Kidney epithelial cell (primary cell): ENCODE measurements around the gene CGRRF1. TPM values are rescaled to one million over a fixed set of nuclear protein-coding genes. Genes with fewer than 3 reads are reported as not detected.

Experiments used
- DNase-seq: peaks from one replicate; pipeline ENCODE4 v3.0.0-alpha.2; 2010; ENCODE audit warnings: low read depth
- H3K27me3 ChIP-seq: 2 replicates; pipeline ENCODE4 v1.6.0; 2011; ENCODE audit warnings: low read length; ENCODE audit not compliant: control insufficient read depth, insufficient read depth
- H3K36me3 ChIP-seq: 2 replicates; pipeline ENCODE4 v1.5.1; 2011; ENCODE audit warnings: low read length; ENCODE audit not compliant: control insufficient read depth, insufficient read depth
- H3K4me3 ChIP-seq: 2 replicates; pipeline ENCODE4 v1.5.1; 2011; ENCODE audit warnings: low read depth, mild to moderate bottlenecking, control low read depth, low read length
- total RNA-seq: library from RNA; depleted of rRNA; stranded (reverse); fragments of >200 nt; gene quantifications from 2 replicates; pipeline ENCODE4 v1.2.3, GENCODE V29; 2015
- TF ChIP-seq, protein P1 (sequence below): IDR thresholded peaks from 2 replicates; pipeline ENCODE4 v1.5.1; 2011; ENCODE audit warnings: mild to moderate bottlenecking, moderate library complexity, low read length, control low read depth, inconsistent platforms; ENCODE audit not compliant: insufficient read depth, poor library complexity, severe bottlenecking

Gene CGRRF1
- total RNA-seq, 1 donor from 2014 or later = 13.4 TPM

DNA sequence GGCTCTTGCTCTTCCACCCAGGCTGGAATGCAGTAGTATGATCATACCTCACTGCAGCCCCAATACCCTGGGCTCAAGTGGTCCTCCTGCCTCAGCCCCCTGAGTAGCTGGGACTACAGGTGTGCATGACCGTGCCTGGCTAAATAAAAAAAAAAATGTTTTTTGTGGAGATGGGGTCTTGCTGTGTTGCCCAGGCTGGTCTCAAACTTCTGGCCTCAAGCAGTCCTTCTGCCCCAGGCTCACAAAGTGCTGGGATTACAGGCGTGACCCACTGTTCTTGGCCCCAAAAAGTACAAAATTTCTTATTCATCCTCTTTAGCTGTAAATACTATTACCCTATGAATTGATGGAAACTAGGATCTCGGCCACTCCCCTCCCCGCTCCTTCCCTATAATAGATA, 14.7 kb downstream of the CGRRF1 start:
- TF ChIP-seq, protein P1, sequence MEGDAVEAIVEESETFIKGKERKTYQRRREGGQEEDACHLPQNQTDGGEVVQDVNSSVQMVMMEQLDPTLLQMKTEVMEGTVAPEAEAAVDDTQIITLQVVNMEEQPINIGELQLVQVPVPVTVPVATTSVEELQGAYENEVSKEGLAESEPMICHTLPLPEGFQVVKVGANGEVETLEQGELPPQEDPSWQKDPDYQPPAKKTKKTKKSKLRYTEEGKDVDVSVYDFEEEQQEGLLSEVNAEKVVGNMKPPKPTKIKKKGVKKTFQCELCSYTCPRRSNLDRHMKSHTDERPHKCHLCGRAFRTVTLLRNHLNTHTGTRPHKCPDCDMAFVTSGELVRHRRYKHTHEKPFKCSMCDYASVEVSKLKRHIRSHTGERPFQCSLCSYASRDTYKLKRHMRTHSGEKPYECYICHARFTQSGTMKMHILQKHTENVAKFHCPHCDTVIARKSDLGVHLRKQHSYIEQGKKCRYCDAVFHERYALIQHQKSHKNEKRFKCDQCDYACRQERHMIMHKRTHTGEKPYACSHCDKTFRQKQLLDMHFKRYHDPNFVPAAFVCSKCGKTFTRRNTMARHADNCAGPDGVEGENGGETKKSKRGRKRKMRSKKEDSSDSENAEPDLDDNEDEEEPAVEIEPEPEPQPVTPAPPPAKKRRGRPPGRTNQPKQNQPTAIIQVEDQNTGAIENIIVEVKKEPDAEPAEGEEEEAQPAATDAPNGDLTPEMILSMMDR = no peak

DNA sequence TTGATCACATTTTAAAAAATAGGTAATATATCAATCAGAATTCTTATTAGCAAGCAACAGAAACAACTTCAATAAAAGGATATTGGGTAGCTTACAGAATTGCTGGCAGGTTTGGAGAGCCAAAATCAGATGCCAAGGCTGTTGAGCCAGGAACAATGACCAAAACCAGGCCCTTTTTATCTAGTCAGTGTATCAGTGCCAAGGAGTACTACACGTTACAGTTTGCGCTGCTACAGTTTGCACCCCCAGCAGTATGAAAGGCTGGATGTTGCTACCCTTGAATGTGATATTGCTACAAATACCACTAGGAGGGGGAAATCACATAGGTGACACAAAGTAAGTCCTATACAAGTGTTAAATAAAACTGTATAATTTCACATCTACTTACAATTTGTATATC, 19.3 kb downstream of the CGRRF1 start:
- no peaks in the 10 kb centered on the region for H3K27me3 ChIP-seq
- no peak overlapping the region for H3K4me3 ChIP-seq
- TF ChIP-seq, protein P1 = no peak
- no peak for DNase-seq
- no peaks in the 10 kb centered on the region for H3K36me3 ChIP-seq

More for the DNA sequence above, 14.7 kb downstream of the CGRRF1 start:
- no peaks in the 10 kb centered on the region for H3K27me3 ChIP-seq
- no peak for DNase-seq
- H3K36me3 ChIP-seq = no peaks in the 10 kb centered on the region
- no peak overlapping the region for H3K4me3 ChIP-seq

DNA sequence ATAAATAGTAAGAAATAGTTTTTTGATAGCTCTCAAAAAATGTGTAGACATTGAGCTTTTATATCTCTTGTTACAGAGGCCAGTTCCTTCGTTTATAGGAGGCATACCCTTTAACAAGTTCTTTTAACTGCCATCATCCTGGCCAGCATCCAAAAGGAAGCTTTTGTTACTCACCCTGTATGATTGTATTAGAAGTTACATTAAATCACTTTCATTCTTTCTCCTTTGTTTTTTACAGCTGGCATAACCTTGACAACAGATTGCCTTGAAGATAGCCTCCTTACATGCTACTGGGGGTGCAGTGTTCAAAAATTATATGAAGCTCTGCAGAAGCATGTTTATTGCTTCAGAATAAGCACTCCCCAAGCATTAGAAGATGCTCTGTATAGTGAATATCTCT, 20.1 kb downstream of the CGRRF1 start:
- H3K27me3 ChIP-seq = no peaks in the 10 kb centered on the region
- H3K4me3 ChIP-seq = no peak overlapping the region
- no peaks in the 10 kb centered on the region for H3K36me3 ChIP-seq
- TF ChIP-seq, protein P1 = no peak
- DNase-seq = no peak

DNA sequence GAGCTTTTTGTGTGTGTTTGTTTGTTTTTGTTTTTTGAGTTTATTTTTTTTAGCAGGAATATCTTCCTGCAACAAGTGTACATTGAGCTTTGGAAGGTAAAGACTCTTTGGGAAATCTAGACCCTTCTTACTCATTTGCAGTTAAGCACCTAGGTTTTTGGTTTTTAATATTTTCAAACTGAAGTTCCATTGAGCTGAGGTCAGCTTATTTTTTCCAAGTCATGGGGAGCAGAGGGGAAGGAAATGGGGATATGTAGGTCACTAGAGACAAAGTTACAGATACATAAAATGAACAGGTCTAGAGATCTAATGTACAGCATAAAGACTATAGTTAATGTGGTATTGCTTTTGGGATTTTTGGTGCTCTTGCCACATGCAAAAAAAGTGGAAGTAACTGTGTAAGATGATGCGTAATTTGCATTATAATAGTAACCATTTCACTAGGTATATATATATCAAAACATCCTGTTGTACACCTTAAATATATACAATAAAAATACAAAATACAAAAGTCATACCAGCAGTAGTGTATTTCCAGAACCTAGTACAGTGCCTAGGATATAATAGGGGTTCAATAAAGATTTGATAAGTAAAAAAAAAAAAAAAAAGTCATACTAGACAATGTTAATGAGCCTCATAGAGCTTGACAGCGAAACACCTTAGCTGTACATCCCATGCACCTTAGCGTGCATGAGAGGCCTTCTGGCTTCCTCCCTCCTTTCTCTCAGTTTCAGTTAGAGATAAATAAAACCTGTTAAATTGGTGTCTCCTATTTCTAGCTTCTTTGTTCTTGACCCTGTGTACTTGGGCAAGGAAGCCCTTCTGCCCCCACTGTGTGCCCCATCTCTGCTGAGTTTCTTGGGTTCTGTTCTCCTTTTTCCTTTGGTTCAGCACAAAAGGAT, 22.7 kb downstream of the CGRRF1 start:
- DNase-seq = no peak
- TF ChIP-seq, protein P1 = no peak
- no peak overlapping the region for H3K4me3 ChIP-seq
- no peaks in the 10 kb centered on the region for H3K27me3 ChIP-seq
- H3K36me3 ChIP-seq = no peaks in the 10 kb centered on the region

DNA sequence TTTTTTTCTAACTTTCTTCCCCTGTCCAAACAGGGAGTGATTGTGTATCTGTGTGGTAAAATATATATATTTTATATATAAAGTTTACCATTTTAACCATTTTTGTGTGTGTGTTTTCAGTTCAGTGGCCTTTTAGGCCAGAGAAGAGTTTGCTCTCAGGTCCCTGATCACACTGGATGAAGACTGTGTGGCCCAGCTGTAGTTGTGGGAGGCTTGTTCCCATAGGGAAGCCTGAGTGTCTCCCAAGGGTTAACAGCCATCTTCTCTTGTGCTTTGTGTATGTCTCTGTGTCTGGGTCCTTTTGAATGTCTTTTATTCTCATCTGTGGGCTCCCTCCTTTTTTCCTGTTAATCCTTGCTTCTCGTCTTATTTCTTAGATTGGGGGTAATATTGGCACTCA, 23.4 kb downstream of the CGRRF1 start:
- no peaks in the 10 kb centered on the region for H3K36me3 ChIP-seq
- TF ChIP-seq, protein P1 = no peak
- no peak overlapping the region for H3K4me3 ChIP-seq
- no peaks in the 10 kb centered on the region for H3K27me3 ChIP-seq
- no peak for DNase-seq
